ENCODE results near the gene MBD2. TPM values are rescaled to one million over a fixed set of nuclear protein-coding genes. Genes with fewer than 3 reads are reported as not detected.

The MBD2 gene
- total RNA-seq, 1 donor from 2014 or later: 26.7 TPM

DNA sequence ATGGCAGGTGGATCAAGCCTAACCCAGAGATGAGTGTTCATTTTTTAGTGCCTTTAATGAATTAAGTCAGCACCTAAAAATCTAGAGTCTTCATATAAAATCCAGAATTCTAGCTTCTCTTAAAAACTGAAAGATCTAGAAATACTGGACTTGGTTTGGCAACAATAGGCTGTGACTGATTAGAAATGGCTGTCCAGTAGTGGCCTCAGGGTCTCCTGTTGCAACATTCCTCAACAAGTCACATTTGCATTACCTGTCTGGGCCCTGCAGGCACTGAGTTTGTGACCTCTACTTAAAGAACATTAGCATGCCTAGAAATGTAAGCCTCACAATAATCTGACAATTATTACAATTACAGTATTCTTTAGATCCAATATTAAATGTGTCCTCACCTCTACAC lies 33.1 kb downstream of the MBD2 start:
- H3K4me3 ChIP-seq (ENCODE audit: low read depth, low read length): no peak overlapping the region
- H3K36me3 ChIP-seq (ENCODE audit: control insufficient read depth, insufficient read depth, low read length): no peaks in the 10 kb centered on the region
- DNase-seq (ENCODE audit: low read depth): no peak
- TF ChIP-seq, protein P1, sequence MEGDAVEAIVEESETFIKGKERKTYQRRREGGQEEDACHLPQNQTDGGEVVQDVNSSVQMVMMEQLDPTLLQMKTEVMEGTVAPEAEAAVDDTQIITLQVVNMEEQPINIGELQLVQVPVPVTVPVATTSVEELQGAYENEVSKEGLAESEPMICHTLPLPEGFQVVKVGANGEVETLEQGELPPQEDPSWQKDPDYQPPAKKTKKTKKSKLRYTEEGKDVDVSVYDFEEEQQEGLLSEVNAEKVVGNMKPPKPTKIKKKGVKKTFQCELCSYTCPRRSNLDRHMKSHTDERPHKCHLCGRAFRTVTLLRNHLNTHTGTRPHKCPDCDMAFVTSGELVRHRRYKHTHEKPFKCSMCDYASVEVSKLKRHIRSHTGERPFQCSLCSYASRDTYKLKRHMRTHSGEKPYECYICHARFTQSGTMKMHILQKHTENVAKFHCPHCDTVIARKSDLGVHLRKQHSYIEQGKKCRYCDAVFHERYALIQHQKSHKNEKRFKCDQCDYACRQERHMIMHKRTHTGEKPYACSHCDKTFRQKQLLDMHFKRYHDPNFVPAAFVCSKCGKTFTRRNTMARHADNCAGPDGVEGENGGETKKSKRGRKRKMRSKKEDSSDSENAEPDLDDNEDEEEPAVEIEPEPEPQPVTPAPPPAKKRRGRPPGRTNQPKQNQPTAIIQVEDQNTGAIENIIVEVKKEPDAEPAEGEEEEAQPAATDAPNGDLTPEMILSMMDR (IDR thresholded peaks at IDR 0.05; ENCODE audit: insufficient read depth, low read length, poor library complexity, severe bottlenecking): no peak
- no peaks in the 10 kb centered on the region for H3K27me3 ChIP-seq (ENCODE audit: control insufficient read depth, insufficient read depth, low read length)

DNA sequence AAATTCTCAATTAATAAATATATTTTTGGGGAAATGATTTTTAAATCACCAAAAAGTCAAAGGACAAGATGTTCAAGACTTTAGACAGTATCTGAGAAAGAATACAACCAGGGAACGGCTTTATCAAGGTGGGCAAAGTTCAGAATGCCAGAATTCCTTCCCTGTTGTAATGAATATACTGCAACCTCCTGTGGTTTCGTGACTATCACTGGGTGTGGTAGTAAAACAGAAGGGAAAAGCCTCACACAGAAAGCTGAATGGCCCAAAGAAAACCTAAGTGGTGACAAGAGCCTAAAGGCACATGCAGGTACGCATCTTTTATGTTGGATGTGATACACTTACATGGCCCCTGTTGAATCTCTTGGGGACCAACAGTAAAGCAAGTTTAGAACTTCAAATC lies 37.1 kb downstream of the MBD2 start:
- TF ChIP-seq, protein P1 (IDR thresholded peaks at IDR 0.05; ENCODE audit: insufficient read depth, low read length, poor library complexity, severe bottlenecking): no peak
- H3K36me3 ChIP-seq (ENCODE audit: control insufficient read depth, insufficient read depth, low read length): no peaks in the 10 kb centered on the region
- H3K4me3 ChIP-seq (ENCODE audit: low read depth, low read length): no peak overlapping the region
- H3K27me3 ChIP-seq (ENCODE audit: control insufficient read depth, insufficient read depth, low read length): no peaks in the 10 kb centered on the region
- no peak for DNase-seq (ENCODE audit: low read depth)

DNA sequence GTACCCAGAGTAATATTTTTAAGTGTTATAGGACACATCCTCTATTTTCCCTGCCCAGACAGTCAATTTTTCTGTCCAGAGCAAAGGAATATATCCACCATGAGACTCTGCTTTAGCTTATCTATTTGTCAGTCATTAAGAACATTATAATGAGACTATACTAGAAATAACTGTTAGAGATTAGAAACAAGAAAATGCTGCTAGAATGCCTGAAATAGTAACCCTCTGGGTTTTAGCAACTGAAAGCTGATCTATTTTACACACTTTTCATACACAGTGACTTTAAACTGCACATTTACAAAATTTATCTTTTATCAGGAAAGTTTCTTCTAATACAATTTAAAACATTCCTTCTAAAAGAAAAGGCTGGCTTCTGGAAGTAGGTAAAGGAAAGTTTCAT lies 39.6 kb downstream of the MBD2 start:
- Histone ChIP-seq H3K36me3 (ENCODE audit: control insufficient read depth, insufficient read depth, low read length) (no peaks in the 10 kb centered on the region), H3K4me3 (ENCODE audit: low read depth, low read length) (no peak overlapping the region)

DNA sequence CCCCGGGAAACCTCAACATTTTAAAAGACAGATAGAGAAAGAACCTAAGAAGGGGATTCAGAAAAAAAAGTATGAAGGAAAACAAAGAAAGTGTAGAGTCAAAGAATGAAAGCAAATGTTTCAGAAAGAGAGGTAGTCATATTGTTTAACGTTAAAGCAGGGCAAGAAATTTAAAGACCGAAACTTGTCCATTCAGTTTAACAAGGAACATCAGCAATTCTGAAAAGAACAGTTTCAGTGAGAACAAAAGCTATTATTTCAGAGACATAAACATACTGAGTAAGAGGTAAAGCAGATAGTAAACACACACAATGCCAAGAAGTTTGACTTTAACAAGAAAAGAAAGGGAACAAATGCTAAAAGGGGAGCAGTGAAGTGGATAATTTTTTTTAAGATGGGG lies 41.1 kb downstream of the MBD2 start:
- TF ChIP-seq, protein P1 (IDR thresholded peaks at IDR 0.05; ENCODE audit: insufficient read depth, low read length, poor library complexity, severe bottlenecking): no peak
- Histone ChIP-seq H3K27me3 (ENCODE audit: control insufficient read depth, insufficient read depth, low read length) (no peaks in the 10 kb centered on the region), H3K36me3 (ENCODE audit: control insufficient read depth, insufficient read depth, low read length) (no peaks in the 10 kb centered on the region), H3K4me3 (ENCODE audit: low read depth, low read length) (no peak overlapping the region)
- DNase-seq (ENCODE audit: low read depth): no peak

More for the DNA sequence above, 39.6 kb downstream of the MBD2 start:
- no peaks in the 10 kb centered on the region for H3K27me3 ChIP-seq (ENCODE audit: control insufficient read depth, insufficient read depth, low read length)
- no peak for DNase-seq (ENCODE audit: low read depth)
- TF ChIP-seq, protein P1 (IDR thresholded peaks at IDR 0.05; ENCODE audit: insufficient read depth, low read length, poor library complexity, severe bottlenecking): no peak

DNA sequence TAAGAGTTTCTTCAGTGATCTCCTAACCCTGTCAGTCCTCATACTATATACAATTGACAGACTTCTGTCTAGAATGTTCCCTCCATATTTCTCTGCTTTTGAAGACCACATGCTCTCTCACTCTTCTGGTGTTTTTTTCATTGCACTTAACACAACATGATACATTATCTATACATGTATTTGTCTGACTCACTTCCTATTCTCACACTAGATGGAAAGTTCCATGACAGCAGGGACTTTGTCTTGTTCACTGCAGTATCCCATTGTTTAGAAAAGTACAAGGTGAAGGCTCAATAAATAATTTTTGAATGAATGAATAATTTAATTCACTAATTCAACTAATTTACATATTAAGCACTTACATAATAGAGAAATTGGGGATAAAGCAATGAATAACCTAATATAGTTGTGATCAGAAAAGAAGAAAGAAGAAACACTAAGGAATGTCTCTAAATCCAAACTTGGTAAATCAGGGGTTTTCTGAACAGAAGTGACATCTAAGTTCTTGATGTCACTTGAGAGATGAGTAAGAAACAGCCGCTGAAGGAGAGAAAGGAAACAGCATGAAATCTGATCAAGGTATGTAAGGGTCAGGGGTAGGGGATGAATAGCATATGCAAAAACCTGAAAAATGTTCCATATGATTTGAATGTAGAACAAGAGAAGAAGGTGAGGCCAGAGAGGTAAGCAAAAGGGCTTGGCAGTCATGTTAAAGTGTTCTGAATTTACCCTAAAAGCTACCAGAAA lies 42.4 kb downstream of the MBD2 start:
- DNase-seq (ENCODE audit: low read depth): no peak
- TF ChIP-seq, protein P1 (IDR thresholded peaks at IDR 0.05; ENCODE audit: insufficient read depth, low read length, poor library complexity, severe bottlenecking): no peak
- H3K36me3 ChIP-seq (ENCODE audit: control insufficient read depth, insufficient read depth, low read length): no peaks in the 10 kb centered on the region

More for the DNA sequence above, 42.4 kb downstream of the MBD2 start:
- no peak overlapping the region for H3K4me3 ChIP-seq (ENCODE audit: low read depth, low read length)
- H3K27me3 ChIP-seq (ENCODE audit: control insufficient read depth, insufficient read depth, low read length): no peaks in the 10 kb centered on the region
